Body of pancreas (tissue), 4 donors: Measurements from ENCODE around the gene C19orf25.

Experiments used
- CTCF ChIP-seq, 7 experiments: fragments of 450-650 bp in 4 of 7; fragments of 200-600 bp in 3 of 7; sonication (generic) in 3 of 7; IDR thresholded peaks; one replicate each; pipeline ENCODE4 v1.5.1; 2016 to 2019; ENCODE audit warnings: antibody characterized with exemption in 7 of 7
- POLR2A ChIP-seq, 3 donors: fragments of 450-650 bp; IDR thresholded peaks; one replicate each; pipeline ENCODE4 v1.6.1; 2016; ENCODE audit warnings: antibody characterized with exemption in 3 of 3, mild to moderate bottlenecking in 2 of 3

GRCh38 chr19:1482361-1483130, 3.5 kb upstream of the C19orf25 start:
- no peak for TF ChIP-seq CTCF (IDR thresholded peaks at IDR 0.05)
- no peak for TF ChIP-seq POLR2A (IDR thresholded peaks at IDR 0.05)
